ENCODE data around the gene KLK3.
"Not testable (repeated sequence)": the region's sequence is repeated elsewhere in the genome, so short reads cannot be mapped to it uniquely, and the experiment has no call there.

Gene KLK3

DNA sequence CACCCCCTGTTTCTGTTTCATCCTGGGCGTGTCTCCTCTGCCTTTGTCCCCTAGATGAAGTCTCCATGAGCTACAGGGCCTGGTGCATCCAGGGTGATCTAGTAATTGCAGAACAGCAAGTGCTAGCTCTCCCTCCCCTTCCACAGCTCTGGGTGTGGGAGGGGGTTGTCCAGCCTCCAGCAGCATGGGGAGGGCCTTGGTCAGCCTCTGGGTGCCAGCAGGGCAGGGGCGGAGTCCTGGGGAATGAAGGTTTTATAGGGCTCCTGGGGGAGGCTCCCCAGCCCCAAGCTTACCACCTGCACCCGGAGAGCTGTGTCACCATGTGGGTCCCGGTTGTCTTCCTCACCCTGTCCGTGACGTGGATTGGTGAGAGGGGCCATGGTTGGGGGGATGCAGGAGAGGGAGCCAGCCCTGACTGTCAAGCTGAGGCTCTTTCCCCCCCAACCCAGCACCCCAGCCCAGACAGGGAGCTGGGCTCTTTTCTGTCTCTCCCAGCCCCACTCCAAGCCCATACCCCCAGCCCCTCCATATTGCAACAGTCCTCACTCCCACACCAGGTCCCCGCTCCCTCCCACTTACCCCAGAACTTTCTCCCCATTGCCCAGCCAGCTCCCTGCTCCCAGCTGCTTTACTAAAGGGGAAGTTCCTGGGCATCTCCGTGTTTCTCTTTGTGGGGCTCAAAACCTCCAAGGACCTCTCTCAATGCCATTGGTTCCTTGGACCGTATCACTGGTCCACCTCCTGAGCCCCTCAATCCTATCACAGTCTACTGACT lies at the start of gene KLK3:
TSS of gene KLK3 (plus strand) at position 280 of the 775 bp plus-strand sequence. CDS start at position 321, 41 bp downstream.
- no peak for DNase-seq (ENCODE audit: low read depth)
- Histone ChIP-seq H3K9me3 (ENCODE audit: control insufficient read depth, low read length) (no peaks in the 10 kb centered on the region), H3K36me3 (ENCODE audit: control insufficient read depth, insufficient read depth, low read length, severe bottlenecking) (no peaks in the 10 kb centered on the region), H3K27me3 (replicated peaks; ENCODE audit: control insufficient read depth, insufficient read depth, low read length) (peaks cover 24% of the 10 kb centered on the region), H3K9ac (ENCODE audit: low read length) (no peak within 1 kb of the TSS), H3K4me1 (ENCODE audit: control insufficient read depth, insufficient read depth, low read length) (no peaks in the 10 kb centered on the region), H3K4me3 (ENCODE audit: low read length) (no peak within 1 kb of the TSS)

DNA sequence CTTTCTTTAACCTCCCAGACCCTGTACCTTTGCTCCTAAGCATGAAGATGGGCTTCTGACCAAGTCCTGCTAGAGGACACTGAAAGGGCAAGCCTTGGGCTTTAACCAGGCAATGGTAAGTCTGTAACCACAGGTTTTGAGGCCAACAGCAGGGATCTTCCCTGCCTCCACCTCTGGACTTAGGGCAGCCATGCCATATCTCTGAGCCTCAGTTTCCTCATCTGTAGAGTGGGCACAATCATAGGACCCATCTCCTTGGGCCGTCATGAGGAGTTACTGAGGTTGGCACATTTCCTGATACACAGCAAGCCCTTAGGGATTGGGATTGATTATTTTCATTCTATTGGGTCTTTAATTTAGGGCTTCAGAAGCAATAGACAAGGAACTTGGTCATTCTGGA lies 45.9 kb upstream of the KLK3 start:
- Histone ChIP-seq H3K36me3 (ENCODE audit: control insufficient read depth, insufficient read depth, low read length, severe bottlenecking) (no peaks in the 10 kb centered on the region), H3K9me3 (ENCODE audit: control insufficient read depth, low read length) (no peaks in the 10 kb centered on the region), H3K27me3 (replicated peaks; ENCODE audit: control insufficient read depth, insufficient read depth, low read length) (peaks cover 7% of the 10 kb centered on the region), H3K4me1 (ENCODE audit: control insufficient read depth, insufficient read depth, low read length) (no peaks in the 10 kb centered on the region), H3K4me3 (ENCODE audit: low read length) (no peak overlapping the region), H3K9ac (ENCODE audit: low read length) (no peak overlapping the region)
- no peak for DNase-seq (ENCODE audit: low read depth)

DNA sequence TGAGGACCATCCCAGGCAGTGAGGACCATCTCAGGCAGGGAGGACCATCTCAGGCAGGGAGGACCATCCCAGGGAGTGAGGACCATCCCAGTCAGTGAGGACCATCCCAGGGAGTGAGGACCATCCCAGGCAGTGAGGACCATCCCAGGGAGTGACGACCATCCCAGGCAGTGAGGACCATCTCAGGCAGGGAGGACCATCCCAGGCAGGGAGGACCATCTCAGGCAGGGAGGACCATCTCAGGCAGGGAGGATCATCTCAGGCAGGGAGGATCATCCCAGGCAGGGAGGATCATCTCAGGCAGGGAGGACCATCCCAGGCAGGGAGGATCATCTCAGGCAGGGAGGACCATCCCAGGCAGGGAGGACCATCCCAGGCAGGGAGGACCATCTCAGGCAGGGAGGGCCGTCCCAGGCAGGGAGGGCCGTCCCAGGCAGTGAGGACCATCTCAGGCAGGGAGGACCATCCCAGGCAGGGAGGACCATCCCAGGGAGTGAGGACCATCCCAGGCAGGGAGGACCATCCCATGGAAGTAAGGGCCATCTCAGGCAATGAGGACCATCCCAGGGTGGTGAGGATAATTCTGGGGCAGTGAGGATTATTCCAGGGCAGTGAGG lies 43.0 kb upstream of the KLK3 start:
- H3K4me1 ChIP-seq (ENCODE audit: control insufficient read depth, insufficient read depth, low read length); H3K36me3 ChIP-seq (ENCODE audit: control insufficient read depth, insufficient read depth, low read length, severe bottlenecking); DNase-seq (ENCODE audit: low read depth); H3K9me3 ChIP-seq (ENCODE audit: control insufficient read depth, low read length); H3K9ac ChIP-seq (ENCODE audit: low read length); H3K4me3 ChIP-seq (ENCODE audit: low read length): not testable (repeated sequence)
- H3K27me3 ChIP-seq (replicated peaks; ENCODE audit: control insufficient read depth, insufficient read depth, low read length): peaks cover 18% of the 10 kb centered on the region

DNA sequence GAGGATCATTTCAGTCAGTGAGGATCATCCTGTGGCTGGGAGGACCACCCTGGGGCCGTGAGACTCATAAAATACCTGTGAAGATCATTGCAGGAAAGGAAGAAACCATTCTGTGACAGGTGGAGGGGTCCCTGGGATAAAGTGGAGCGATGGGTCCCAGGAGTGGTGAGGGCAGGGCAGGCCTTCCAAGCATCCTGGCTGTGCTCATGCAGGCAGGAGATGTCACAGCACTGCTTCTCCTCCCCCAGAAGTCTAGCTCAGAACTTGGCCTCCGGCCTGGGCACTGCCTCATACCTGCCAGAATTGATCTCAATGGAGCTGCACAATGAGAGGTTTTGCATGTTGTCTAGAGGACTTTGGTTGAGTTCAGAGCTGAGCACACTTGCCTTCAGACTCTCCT lies 42.2 kb upstream of the KLK3 start:
- Histone ChIP-seq H3K4me1 (ENCODE audit: control insufficient read depth, insufficient read depth, low read length) (peaks cover 2% of the 10 kb centered on the region), H3K9ac (ENCODE audit: low read length) (no peak overlapping the region), H3K27me3 (replicated peaks; ENCODE audit: control insufficient read depth, insufficient read depth, low read length) (peaks cover 18% of the 10 kb centered on the region), H3K9me3 (ENCODE audit: control insufficient read depth, low read length) (peaks cover 5% of the 10 kb centered on the region), H3K4me3 (ENCODE audit: low read length) (no peak overlapping the region), H3K36me3 (ENCODE audit: control insufficient read depth, insufficient read depth, low read length, severe bottlenecking) (no peaks in the 10 kb centered on the region)
- DNase-seq (ENCODE audit: low read depth): no peak

DNA sequence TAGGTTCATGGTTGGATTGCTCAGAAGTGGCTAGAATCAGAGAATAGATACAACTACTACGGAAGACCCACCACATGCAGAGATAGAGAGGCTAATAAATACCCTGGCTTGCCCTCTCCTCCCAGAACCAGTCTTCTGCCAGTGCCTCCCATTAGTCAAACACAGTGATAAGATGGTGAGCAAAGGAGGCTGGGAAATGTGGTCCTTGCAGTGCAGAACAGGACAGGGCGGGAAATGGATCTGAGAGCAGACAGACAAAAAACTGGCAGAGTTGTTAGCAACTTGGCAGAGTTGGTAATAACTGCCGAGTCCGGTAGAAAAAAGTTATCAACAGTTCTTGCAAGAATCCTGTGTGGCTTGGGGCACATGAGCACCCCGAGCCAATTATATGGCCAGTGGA lies 39.8 kb upstream of the KLK3 start:
- no peak overlapping the region for H3K9ac ChIP-seq (ENCODE audit: low read length)
- H3K27me3 ChIP-seq (replicated peaks; ENCODE audit: control insufficient read depth, insufficient read depth, low read length): peaks cover 39% of the 10 kb centered on the region
- no peak for DNase-seq (ENCODE audit: low read depth)
- H3K4me3 ChIP-seq (ENCODE audit: low read length): no peak overlapping the region
- H3K9me3 ChIP-seq (ENCODE audit: control insufficient read depth, low read length): peaks cover 5% of the 10 kb centered on the region
- no peaks in the 10 kb centered on the region for H3K36me3 ChIP-seq (ENCODE audit: control insufficient read depth, insufficient read depth, low read length, severe bottlenecking)
- peaks cover 4% of the 10 kb centered on the region for H3K4me1 ChIP-seq (ENCODE audit: control insufficient read depth, insufficient read depth, low read length)

DNA sequence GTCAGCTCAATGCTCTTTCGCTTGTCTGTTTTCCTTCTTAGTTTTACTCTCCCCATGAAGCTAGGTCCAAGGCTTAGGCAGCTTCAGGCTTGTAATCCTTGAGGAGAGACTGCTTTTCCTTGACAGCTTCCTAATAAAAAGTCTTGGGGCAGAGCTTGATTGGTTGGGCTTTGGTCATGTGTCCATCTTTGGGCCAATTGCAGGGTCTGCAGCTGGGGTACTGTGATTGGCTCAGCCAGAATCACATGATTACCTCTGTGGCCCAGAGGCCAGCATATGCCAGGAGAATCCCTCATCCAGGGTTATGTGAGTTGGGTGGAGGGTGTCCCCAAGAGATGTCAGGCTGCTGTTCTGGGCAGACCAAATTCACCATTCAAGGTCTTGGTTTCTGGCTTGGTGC lies 39.3 kb upstream of the KLK3 start:
- peaks cover 41% of the 10 kb centered on the region for H3K27me3 ChIP-seq (replicated peaks; ENCODE audit: control insufficient read depth, insufficient read depth, low read length)
- H3K9ac ChIP-seq (ENCODE audit: low read length): no peak overlapping the region
- peaks cover 5% of the 10 kb centered on the region for H3K9me3 ChIP-seq (ENCODE audit: control insufficient read depth, low read length)
- peaks cover 4% of the 10 kb centered on the region for H3K4me1 ChIP-seq (ENCODE audit: control insufficient read depth, insufficient read depth, low read length)
- H3K36me3 ChIP-seq (ENCODE audit: control insufficient read depth, insufficient read depth, low read length, severe bottlenecking): no peaks in the 10 kb centered on the region
- H3K4me3 ChIP-seq (ENCODE audit: low read length): no peak overlapping the region
- DNase-seq (ENCODE audit: low read depth): no peak

DNA sequence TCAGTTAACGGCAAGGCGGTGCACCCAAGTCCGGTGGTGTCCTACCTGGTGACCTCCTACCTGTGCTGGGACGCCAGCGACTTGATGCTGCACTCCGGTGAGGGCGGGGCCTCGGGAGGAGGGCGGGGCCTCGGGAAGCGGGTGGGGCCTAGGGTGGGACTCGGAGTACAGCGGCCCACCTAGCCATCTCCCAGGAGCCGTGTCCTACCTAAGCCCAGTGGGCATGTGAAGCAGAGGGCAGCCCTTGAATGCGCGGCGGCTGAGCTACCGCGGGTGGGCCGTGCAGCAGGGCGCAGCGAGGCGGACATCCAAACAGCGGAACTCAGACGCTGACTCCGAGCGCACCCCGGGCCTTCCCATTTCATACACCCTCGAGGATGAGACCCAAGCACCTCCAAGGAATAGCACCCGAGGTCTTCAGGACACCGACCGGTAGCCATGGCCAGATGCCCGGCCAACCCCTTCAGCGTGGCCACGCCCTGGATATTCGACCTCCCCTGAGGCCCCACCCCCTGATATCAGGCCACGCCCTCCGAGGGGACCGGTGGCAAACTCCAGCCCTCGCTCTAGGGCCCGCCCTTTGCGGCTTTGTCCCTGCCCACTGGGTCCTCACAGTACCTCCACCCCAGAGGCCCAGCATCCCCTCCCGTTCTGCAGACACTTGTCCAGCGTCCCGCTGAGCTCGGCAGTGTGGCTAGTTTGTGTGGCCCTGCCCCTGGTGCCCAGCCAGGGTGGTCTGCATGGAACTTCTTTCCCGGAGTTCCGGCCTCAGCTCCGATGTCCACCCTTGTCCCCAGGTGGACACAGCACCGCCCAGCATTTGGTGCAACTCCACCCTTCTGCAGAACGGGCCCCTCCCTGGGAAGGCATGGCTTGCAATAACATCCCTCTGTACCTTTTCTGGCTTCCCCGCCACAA lies 36.5 kb upstream of the KLK3 start:
- DNase-seq (ENCODE audit: low read depth): peak; percentile 24
- no peaks in the 10 kb centered on the region for H3K36me3 ChIP-seq (ENCODE audit: control insufficient read depth, insufficient read depth, low read length, severe bottlenecking)
- H3K27me3 ChIP-seq (replicated peaks; ENCODE audit: control insufficient read depth, insufficient read depth, low read length): peaks cover 56% of the 10 kb centered on the region
- H3K9ac ChIP-seq (ENCODE audit: low read length): no peak overlapping the region
- peaks cover 5% of the 10 kb centered on the region for H3K9me3 ChIP-seq (ENCODE audit: control insufficient read depth, low read length)
- no peak overlapping the region for H3K4me3 ChIP-seq (ENCODE audit: low read length)
- peaks cover 4% of the 10 kb centered on the region for H3K4me1 ChIP-seq (ENCODE audit: control insufficient read depth, insufficient read depth, low read length)

DNA sequence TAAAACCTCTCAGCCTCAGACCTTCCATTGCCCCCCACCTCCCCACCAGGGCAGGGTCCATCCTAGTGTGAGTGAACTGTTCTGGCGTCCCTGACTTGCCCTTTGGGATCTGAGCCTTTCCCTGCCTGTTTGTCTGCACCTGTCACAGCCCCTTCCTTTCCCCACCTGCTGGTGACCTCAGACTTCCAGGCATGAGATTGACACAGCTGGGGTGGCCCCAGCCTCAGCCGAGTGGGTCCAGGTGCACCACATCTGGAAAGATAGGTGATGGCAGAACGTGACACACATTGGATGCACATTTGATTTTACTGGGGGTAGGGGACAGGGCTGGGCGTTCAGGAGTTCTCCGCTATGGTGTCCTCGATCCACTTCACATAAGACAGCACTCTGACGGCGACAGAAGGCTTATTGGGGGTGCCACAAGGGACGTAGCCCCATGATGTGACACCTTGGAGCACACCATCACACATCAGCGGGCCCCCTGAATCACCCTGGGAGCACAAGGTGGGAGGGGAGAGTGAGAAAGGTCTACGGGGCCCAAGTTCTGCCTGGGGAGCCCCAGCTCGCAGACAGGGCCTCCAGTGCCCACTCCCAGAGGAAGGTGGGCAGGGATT lies 35.7 kb upstream of the KLK3 start:
- H3K9me3 ChIP-seq (ENCODE audit: control insufficient read depth, low read length): peaks cover 5% of the 10 kb centered on the region
- peaks cover 56% of the 10 kb centered on the region for H3K27me3 ChIP-seq (replicated peaks; ENCODE audit: control insufficient read depth, insufficient read depth, low read length)
- H3K36me3 ChIP-seq (ENCODE audit: control insufficient read depth, insufficient read depth, low read length, severe bottlenecking): no peaks in the 10 kb centered on the region
- no peak overlapping the region for H3K4me3 ChIP-seq (ENCODE audit: low read length)
- no peak for DNase-seq (ENCODE audit: low read depth)
- peaks cover 4% of the 10 kb centered on the region for H3K4me1 ChIP-seq (ENCODE audit: control insufficient read depth, insufficient read depth, low read length)
- H3K9ac ChIP-seq (ENCODE audit: low read length): no peak overlapping the region

DNA sequence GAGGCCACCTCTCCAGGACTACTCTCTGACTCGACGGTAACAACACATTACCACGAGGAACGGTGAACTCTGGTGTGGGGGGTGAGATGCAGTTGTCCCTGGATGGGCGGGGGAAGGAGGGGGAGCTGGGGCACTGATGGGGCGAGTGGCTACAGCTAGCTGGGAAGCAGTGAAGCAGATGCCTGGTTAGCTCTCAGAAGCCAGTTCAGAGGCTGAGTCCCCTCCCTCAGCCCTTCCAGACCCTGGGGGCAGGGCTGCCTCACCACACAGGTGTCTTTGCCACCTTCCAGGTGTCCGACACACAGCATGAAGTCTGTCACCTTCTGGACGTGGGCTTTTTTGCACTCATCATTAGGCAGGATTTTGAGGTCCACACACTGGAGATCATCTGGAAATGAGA lies 35.1 kb upstream of the KLK3 start:
- no peak overlapping the region for H3K4me3 ChIP-seq (ENCODE audit: low read length)
- H3K4me1 ChIP-seq (ENCODE audit: control insufficient read depth, insufficient read depth, low read length): peaks cover 4% of the 10 kb centered on the region
- no peak overlapping the region for H3K9ac ChIP-seq (ENCODE audit: low read length)
- no peak for DNase-seq (ENCODE audit: low read depth)
- peaks cover 59% of the 10 kb centered on the region for H3K27me3 ChIP-seq (replicated peaks; ENCODE audit: control insufficient read depth, insufficient read depth, low read length)
- no peaks in the 10 kb centered on the region for H3K36me3 ChIP-seq (ENCODE audit: control insufficient read depth, insufficient read depth, low read length, severe bottlenecking)
- peaks cover 5% of the 10 kb centered on the region for H3K9me3 ChIP-seq (ENCODE audit: control insufficient read depth, low read length)

DNA sequence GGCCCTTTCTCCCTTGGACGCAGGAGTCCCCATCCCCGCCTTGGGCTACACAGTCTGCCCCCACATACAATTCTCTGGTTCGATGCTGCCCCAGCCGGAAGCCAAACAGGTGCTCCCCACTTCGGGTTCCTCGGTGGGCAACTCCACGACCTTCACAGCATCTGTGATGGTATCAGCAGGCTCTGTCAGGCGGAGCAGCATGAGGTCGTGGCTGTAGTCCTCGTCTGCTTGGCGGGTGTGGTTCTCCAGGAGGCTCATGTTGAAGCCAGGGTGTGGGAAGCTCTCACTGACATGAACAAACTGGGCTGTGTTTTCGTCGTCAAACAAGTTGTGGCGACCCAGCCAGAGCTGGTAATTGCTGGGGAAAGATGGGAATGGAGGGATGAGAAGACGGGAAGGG lies 34.6 kb upstream of the KLK3 start:
- DNase-seq (ENCODE audit: low read depth): no peak
- peaks cover 55% of the 10 kb centered on the region for H3K27me3 ChIP-seq (replicated peaks; ENCODE audit: control insufficient read depth, insufficient read depth, low read length)
- peaks cover 5% of the 10 kb centered on the region for H3K9me3 ChIP-seq (ENCODE audit: control insufficient read depth, low read length)
- H3K9ac ChIP-seq (ENCODE audit: low read length): no peak overlapping the region
- H3K36me3 ChIP-seq (ENCODE audit: control insufficient read depth, insufficient read depth, low read length, severe bottlenecking): no peaks in the 10 kb centered on the region
- peaks cover 4% of the 10 kb centered on the region for H3K4me1 ChIP-seq (ENCODE audit: control insufficient read depth, insufficient read depth, low read length)
- no peak overlapping the region for H3K4me3 ChIP-seq (ENCODE audit: low read length)
